Tibial artery (tissue), 4 donors: ENCODE data around the gene AFF3.
"Not testable (repeated sequence)": the region's sequence is repeated elsewhere in the genome, so short reads cannot be mapped to it uniquely, and the experiment has no call there.

Experiments used
- DNase-seq, 2 donors: peaks; one replicate each; pipeline ENCODE4 v3.0.0-alpha.2; 2019
- H3K27ac ChIP-seq, 2 donors: fragments of 200-600 bp; sonication (generic) in 1 of 2; 1 replicate in 1 of 2; 2 replicates in 1 of 2; pipeline ENCODE4 v1.5.1; 2018 to 2019; ENCODE audit warnings: mild to moderate bottlenecking in 1 of 2
- H3K27me3 ChIP-seq, 2 donors: fragments of 200-600 bp; sonication (generic) in 1 of 2; one replicate each; pipeline versions ENCODE4 v1.5.1 to v1.6.0; 2016 to 2019
- H3K36me3 ChIP-seq, 3 donors: fragments of 200-600 bp; sonication (generic) in 2 of 3; one replicate each; pipeline ENCODE4 v1.5.1; 2016 to 2019; ENCODE audit warnings: mild to moderate bottlenecking in 2 of 3
- H3K4me1 ChIP-seq, 4 donors: fragments of 200-600 bp; sonication (generic) in 2 of 4; 1 replicate in 3 of 4; 2 replicates in 1 of 4; pipeline ENCODE4 v1.5.1; 2016 to 2019
- H3K4me3 ChIP-seq, 2 donors: fragments of 200-600 bp; sonication (generic) in 1 of 2; 1 replicate in 1 of 2; 2 replicates in 1 of 2; pipeline ENCODE4 v1.5.1; 2018 to 2019; ENCODE audit warnings: mild to moderate bottlenecking in 2 of 2
- H3K9me3 ChIP-seq, 3 donors: fragments of 200-600 bp; sonication (generic) in 1 of 3; one replicate each; pipeline ENCODE4 v1.5.1; 2016 to 2019
- intact Hi-C: fragments of 100-400 bp; cut with DNase I; formaldehyde crosslinking; loops from one replicate; pipeline ENCODE4 v1.15.0; 2023; ENCODE audit warnings: low total_unique reads
- TF ChIP-seq, protein P1 (sequence below), 2 experiments: fragments of 200-600 bp in 1 of 2; fragments of 450-650 bp in 1 of 2; IDR thresholded peaks; one replicate each; pipeline ENCODE4 v1.5.1; 2017 to 2019; ENCODE audit warnings: antibody characterized with exemption in 2 of 2, mild to moderate bottlenecking in 1 of 2, moderate library complexity in 1 of 2

Gene AFF3

GRCh38 chr2:100119235-100119634 lies 23.2 kb downstream of the AFF3 start:
- intact Hi-C loops, result no loop called here

GRCh38 chr2:100113990-100114433 lies 28.4 kb downstream of the AFF3 start:
- H3K4me3 ChIP-seq, result no peak overlapping the region
- DNase-seq, result no peak
- no peak overlapping the region for H3K27ac ChIP-seq
- intact Hi-C loops, result no loop called here
- H3K27me3 ChIP-seq, result no peaks in the 10 kb centered on the region
- no peaks in the 10 kb centered on the region for H3K9me3 ChIP-seq
- TF ChIP-seq, protein P1, sequence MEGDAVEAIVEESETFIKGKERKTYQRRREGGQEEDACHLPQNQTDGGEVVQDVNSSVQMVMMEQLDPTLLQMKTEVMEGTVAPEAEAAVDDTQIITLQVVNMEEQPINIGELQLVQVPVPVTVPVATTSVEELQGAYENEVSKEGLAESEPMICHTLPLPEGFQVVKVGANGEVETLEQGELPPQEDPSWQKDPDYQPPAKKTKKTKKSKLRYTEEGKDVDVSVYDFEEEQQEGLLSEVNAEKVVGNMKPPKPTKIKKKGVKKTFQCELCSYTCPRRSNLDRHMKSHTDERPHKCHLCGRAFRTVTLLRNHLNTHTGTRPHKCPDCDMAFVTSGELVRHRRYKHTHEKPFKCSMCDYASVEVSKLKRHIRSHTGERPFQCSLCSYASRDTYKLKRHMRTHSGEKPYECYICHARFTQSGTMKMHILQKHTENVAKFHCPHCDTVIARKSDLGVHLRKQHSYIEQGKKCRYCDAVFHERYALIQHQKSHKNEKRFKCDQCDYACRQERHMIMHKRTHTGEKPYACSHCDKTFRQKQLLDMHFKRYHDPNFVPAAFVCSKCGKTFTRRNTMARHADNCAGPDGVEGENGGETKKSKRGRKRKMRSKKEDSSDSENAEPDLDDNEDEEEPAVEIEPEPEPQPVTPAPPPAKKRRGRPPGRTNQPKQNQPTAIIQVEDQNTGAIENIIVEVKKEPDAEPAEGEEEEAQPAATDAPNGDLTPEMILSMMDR (IDR thresholded peaks at IDR 0.05), result no peak
- H3K4me1 ChIP-seq, result no peaks in the 10 kb centered on the region
- no peaks in the 10 kb centered on the region for H3K36me3 ChIP-seq

More at GRCh38 chr2:100119235-100119634, 23.2 kb downstream of the AFF3 start:
- Histone ChIP-seq H3K27me3 (no peaks in the 10 kb centered on the region), H3K4me1 (no peaks in the 10 kb centered on the region), H3K36me3 (no peaks in the 10 kb centered on the region), H3K4me3 (no peak overlapping the region), H3K9me3 (no peaks in the 10 kb centered on the region), H3K27ac (no peak overlapping the region)
- DNase-seq, result no peak
- TF ChIP-seq, protein P1 (IDR thresholded peaks at IDR 0.05), result no peak

DNA sequence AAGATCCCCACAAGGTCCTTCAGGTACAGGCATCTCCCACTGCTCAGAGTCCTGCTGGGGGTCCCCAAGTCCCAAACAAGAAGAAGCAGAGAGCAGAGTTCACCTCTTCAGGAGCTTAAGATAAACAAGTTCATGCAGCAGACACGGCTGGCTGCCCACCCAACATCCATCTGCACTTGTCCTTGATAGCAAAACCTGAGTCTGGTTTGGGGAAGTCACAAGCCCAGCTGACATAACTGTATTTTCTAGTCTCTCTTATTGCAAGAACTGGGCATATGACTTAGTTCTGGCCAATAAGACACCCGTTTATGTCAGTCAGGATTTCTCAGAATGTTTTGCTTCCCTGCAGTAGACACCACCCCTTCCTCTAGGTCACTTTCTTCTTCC lies 31.8 kb downstream of the AFF3 start:
- TF ChIP-seq, protein P1 (IDR thresholded peaks at IDR 0.05), result no peak
- DNase-seq, result no peak
- H3K4me1 ChIP-seq, result peaks cover 0 to 11% (median 6%) of the 10 kb centered on the region in 4 donors
- no peaks in the 10 kb centered on the region for H3K27me3 ChIP-seq
- H3K36me3 ChIP-seq, result no peaks in the 10 kb centered on the region
- H3K4me3 ChIP-seq, result no peak overlapping the region
- no peak overlapping the region for H3K27ac ChIP-seq
- H3K9me3 ChIP-seq, result no peaks in the 10 kb centered on the region
- intact Hi-C loops, result no loop called here

GRCh38 chr2:100109986-100110613 lies 32.3 kb downstream of the AFF3 start:
- Histone ChIP-seq H3K4me1 (peaks cover 0 to 16% (median 8%) of the 10 kb centered on the region in 4 donors), H3K27me3 (no peaks in the 10 kb centered on the region), H3K27ac (no peak overlapping the region), H3K4me3 (no peak overlapping the region), H3K36me3 (no peaks in the 10 kb centered on the region), H3K9me3 (no peaks in the 10 kb centered on the region)
- no peak for DNase-seq
- TF ChIP-seq, protein P1 (IDR thresholded peaks at IDR 0.05), result no peak
- intact Hi-C loops, result no loop called here

DNA sequence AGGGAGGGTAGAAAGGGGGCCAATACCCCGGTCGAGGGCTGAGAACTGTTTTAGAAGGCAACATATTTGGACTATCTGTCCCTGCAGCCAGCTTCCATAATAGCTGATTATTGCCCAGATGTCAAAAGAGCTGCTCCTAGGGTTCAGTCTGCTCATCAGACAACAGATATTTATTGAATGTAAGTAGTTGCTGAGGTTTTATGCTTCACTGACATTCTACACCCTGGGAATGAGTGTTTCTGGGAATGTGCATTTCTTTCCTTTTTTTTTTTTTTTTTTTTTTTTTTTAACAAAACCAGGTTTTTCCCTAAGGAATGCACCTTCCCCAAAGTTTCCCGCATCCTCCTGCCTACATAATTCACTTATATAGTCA lies 33.8 kb downstream of the AFF3 start:
- H3K4me3 ChIP-seq, intact Hi-C loops, H3K36me3 ChIP-seq, H3K27me3 ChIP-seq, DNase-seq, H3K27ac ChIP-seq, H3K9me3 ChIP-seq: not testable (repeated sequence)
- H3K4me1 ChIP-seq, result peaks cover 0 to 18% (median 9%) of the 10 kb centered on the region in 4 donors

DNA sequence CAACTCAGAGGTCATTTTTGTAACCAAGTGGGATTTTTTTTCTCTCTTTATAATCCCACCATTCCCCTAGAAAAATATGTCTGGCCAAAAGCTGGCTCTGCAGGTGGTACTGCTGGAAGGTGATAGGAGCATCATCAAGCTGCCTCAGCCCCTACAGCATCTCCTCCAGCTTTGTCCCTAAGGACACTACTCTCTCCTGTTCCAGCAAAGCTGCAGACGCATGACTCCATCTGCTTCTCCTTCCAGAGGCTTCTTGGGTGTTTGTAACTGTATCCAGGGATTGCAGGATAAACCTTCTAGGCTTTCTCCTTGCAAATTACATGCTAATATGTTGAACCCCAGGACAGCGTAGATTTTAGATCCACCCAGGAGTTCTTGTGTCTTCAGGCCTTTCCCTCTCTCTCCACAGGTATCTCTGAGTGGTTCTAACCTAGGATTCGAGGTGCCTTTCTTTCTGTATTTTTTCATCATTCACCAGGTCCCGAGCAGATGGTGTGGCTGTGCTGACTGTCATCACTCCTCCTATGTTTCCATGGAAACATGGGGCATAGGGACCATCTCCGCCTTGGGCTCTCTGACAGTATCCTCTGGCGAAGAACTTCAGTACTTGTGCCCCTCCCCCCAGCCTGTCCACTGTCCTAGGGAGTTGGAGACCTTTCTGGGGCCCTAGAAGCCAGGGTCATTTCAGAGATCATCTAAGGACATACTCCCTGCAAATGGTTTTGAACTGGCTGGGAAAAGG lies 34.3 kb downstream of the AFF3 start:
- Histone ChIP-seq H3K4me1 (peaks cover 0 to 18% (median 9%) of the 10 kb centered on the region in 4 donors), H3K36me3 (no peaks in the 10 kb centered on the region), H3K27me3 (no peaks in the 10 kb centered on the region), H3K4me3 (no peak overlapping the region), H3K27ac (no peak overlapping the region), H3K9me3 (no peaks in the 10 kb centered on the region)
- DNase-seq, result no peak
- intact Hi-C loops, result no loop called here
- TF ChIP-seq, protein P1 (IDR thresholded peaks at IDR 0.05), result no peak
